ENCODE data around the gene XPNPEP3. TPM values are rescaled to one million over a fixed set of nuclear protein-coding genes. Genes with fewer than 3 reads are reported as not detected.

Gene XPNPEP3
- total and polyA plus RNA-seq, 2 donors (not counting 3 experiments of a cell fraction or from before 2014, with no cell fraction given), result 12.3 to 21.2 TPM

- CTCF ChIA-PET, result interaction anchor here (1.4 to 2.0 kb wide), 2 partner anchors 22 to 57 kb away, joined by 3 to 4 read pairs; no protein-coding TSS in a partner anchor
- Histone ChIP-seq H3K4me2 (ENCODE audit: insufficient read depth, low read length) (no peak overlapping the region), H3K27me3 (ENCODE audit: control insufficient read depth in 2 of 2, insufficient read depth in 2 of 2, low read length in 2 of 2) (no peaks in the 10 kb centered on the region), H4K20me1 (replicated peaks; ENCODE audit: control insufficient read depth, extremely low read depth, insufficient read depth, low read length) (no peaks in the 10 kb centered on the region), H3K9ac (replicated peaks; ENCODE audit: extremely low read depth, insufficient read depth, low read length) (no peak overlapping the region), H3K36me3 (ENCODE audit: control insufficient read depth in 2 of 2, extremely low read depth in 1 of 2, insufficient read depth in 2 of 2, low read length in 2 of 2) (no peaks in the 10 kb centered on the region), H3K4me3 (replicated peaks in 1 of 3; ENCODE audit: insufficient read depth in 1 of 3, low read depth in 1 of 3, low read length in 3 of 3) (no peak overlapping the region), H2AFZ (ENCODE audit: low read depth, low read length) (no peak overlapping the region), H3K79me2 (ENCODE audit: control insufficient read depth, insufficient read depth, low read length) (no peaks in the 10 kb centered on the region), H3K4me1 (ENCODE audit: control insufficient read depth, extremely low read depth, insufficient read depth, low read length) (no peaks in the 10 kb centered on the region), H3K27ac (ENCODE audit: insufficient read depth, low read depth, low read length) (no peak overlapping the region), H3K9me1 (replicated peaks; ENCODE audit: control insufficient read depth, extremely low read depth, insufficient read depth, low read length) (no peaks in the 10 kb centered on the region), H3K9me3 (replicated peaks; ENCODE audit: control insufficient read depth, insufficient read depth, low read length) (no peaks in the 10 kb centered on the region)
- BruUV-seq (replicated peaks), result no TSS peak
- intact Hi-C loops (cut with micrococcal nuclease) (no loop called here), dilution Hi-C loops (cut with MboI; ENCODE audit: extremely low pct_ligation_motif_present, low sequenced_read_pairs) (no loop called here)
- POLR2A ChIA-PET, result no interaction called here
- no peak for TF ChIP-seq EZH2 (IDR thresholded peaks at IDR 0.05; ENCODE audit: borderline replicate concordance, low read depth, low read length, severe bottlenecking)
- TF ChIP-seq POLR2A (IDR thresholded peaks at IDR 0.05; ENCODE audit: low read depth, low read length), result no peak
- no peak for TF ChIP-seq JUN (IDR thresholded peaks at IDR 0.05; ENCODE audit: borderline replicate concordance, insufficient read depth, insufficient read length, low read depth)
- no peak for TF ChIP-seq FOS (IDR thresholded peaks at IDR 0.05; ENCODE audit: borderline replicate concordance, insufficient read depth, low read length)
- no peak for TF ChIP-seq CTCF (IDR thresholded peaks at IDR 0.05; ENCODE audit: extremely low read depth in 1 of 2, insufficient read depth in 1 of 2, low read depth in 1 of 2, low read length in 2 of 2)
- TF ChIP-seq MAX (IDR thresholded peaks at IDR 0.05; ENCODE audit: insufficient read depth, insufficient read length), result no peak
- no peak for TF ChIP-seq GATA2 (IDR thresholded peaks at IDR 0.05; ENCODE audit: insufficient read depth, insufficient read length, low read depth, low read length)
- no peak for TF ChIP-seq POLR2AphosphoS5 (IDR thresholded peaks at IDR 0.05; ENCODE audit: insufficient read depth, low read depth, low read length)
- TF ChIP-seq MYC (IDR thresholded peaks at IDR 0.05; ENCODE audit: low read depth, low read length), result no peak
- FAIRE-seq (no peak), DNase-seq (ENCODE audit: low read depth, low spot score) (no peak)
These were observed 122.9 kb downstream of the XPNPEP3 start for GRCh38 chr22:40979871-40980270.

Small RNA genes within 50 kb of the gene (microRNA-seq; reads per million reads assigned to microRNA genes)
- gene MIR4766 (ENCODE audit: borderline number of aligned reads, borderline replicate concordance), result 2.7 reads per million

Small RNA genes within 50 kb of the gene (small RNA-seq; reads per million reads assigned to genes)
- gene MIR4766 (ENCODE audit: insufficient read depth, insufficient read length, low read depth, low replicate concordance) (not detected), gene RF00017 (ENCODE audit: insufficient read depth, insufficient read length, low read depth, low replicate concordance) (not detected), gene RNU6-379P (ENCODE audit: insufficient read depth, insufficient read length, low read depth, low replicate concordance) (not detected)

Other genes starting within 250 kb of the XPNPEP3 start
- gene MRTFA, start 220.4 kb upstream of the XPNPEP3 start, total RNA-seq, result 44.1 and 48.6 TPM in 2 replicates
- gene MRTFA, start 220.4 kb upstream of the XPNPEP3 start, polyA plus RNA-seq, result 11.6 and 13.6 TPM in 2 replicates
- not detected in 2 replicates for gene MCHR1, start 177.7 kb upstream of the XPNPEP3 start, total RNA-seq
- gene MCHR1, start 177.7 kb upstream of the XPNPEP3 start, polyA plus RNA-seq, result not detected in 2 replicates
- gene SLC25A17, start 37.8 kb upstream of the XPNPEP3 start, total RNA-seq, result 24.9 and 25.8 TPM in 2 replicates
- 11.9 and 12.2 TPM in 2 replicates for gene SLC25A17, start 37.8 kb upstream of the XPNPEP3 start, polyA plus RNA-seq
- 249 and 250 TPM in 2 replicates for gene ST13, start 509 bp upstream of the XPNPEP3 start, total RNA-seq
- 35.7 and 41.2 TPM in 2 replicates for gene ST13, start 509 bp upstream of the XPNPEP3 start, polyA plus RNA-seq
- gene DNAJB7, start 5.0 kb downstream of the XPNPEP3 start, total RNA-seq, result not detected in 2 replicates
- gene DNAJB7, start 5.0 kb downstream of the XPNPEP3 start, polyA plus RNA-seq, result not detected in 2 replicates
- gene RBX1, start 94.2 kb downstream of the XPNPEP3 start, total RNA-seq, result 74.7 and 77.7 TPM in 2 replicates
- 97.5 and 102 TPM in 2 replicates for gene RBX1, start 94.2 kb downstream of the XPNPEP3 start, polyA plus RNA-seq
- gene EP300, start 235.4 kb downstream of the XPNPEP3 start, total RNA-seq, result 63.0 and 66.7 TPM in 2 replicates
- 18.7 and 24.4 TPM in 2 replicates for gene EP300, start 235.4 kb downstream of the XPNPEP3 start, polyA plus RNA-seq